ENCODE data around the gene TIAM2. TPM values are rescaled to one million over a fixed set of nuclear protein-coding genes. Genes with fewer than 3 reads are reported as not detected.

TIAM2 gene
- total and polyA plus RNA-seq, 12 donors = 4.3 to 22.5 (median 11.8) TPM

DNA sequence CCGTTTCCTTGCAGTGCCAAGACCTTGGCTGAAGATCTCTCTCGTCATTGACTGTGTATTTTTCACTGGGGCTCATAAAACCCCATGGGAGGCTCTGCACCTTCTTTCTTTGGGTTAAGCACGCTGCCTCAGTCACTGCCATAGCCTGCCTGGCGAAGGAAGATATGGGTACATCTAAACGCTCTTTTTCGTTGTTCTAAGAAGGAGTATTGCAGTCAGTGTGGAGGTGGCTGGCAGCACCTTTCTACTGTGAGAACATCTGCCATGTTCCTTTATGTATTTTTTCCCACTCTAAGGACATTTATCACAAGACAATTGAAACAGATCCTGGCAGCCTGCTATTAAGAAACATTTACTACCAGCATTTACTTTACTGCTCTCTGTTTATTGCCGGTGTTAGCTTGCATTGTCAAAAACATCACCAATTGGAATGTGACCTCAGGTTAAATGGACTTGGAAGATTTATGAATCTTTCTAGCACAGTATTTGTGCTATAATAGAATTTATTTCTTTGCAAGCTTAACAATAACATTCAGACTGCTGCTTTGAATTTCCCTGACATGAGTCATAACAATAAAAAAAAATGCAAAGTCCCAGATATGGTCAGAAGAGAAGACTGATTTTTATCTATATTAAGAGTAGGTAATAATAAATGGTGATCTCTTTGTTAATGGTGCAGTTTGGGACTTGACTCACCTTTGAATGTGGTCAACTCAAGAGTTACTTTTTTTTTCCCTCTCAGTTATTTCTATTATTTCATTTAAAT is 206.5 kb downstream of the TIAM2 start:
- no peak overlapping the region for H3K27ac ChIP-seq
- no peak overlapping the region for H3K4me3 ChIP-seq
- H3K9me3 ChIP-seq = peaks cover 0 to 5% (median 0%) of the 10 kb centered on the region in 11 donors
- TF ChIP-seq, protein P1, sequence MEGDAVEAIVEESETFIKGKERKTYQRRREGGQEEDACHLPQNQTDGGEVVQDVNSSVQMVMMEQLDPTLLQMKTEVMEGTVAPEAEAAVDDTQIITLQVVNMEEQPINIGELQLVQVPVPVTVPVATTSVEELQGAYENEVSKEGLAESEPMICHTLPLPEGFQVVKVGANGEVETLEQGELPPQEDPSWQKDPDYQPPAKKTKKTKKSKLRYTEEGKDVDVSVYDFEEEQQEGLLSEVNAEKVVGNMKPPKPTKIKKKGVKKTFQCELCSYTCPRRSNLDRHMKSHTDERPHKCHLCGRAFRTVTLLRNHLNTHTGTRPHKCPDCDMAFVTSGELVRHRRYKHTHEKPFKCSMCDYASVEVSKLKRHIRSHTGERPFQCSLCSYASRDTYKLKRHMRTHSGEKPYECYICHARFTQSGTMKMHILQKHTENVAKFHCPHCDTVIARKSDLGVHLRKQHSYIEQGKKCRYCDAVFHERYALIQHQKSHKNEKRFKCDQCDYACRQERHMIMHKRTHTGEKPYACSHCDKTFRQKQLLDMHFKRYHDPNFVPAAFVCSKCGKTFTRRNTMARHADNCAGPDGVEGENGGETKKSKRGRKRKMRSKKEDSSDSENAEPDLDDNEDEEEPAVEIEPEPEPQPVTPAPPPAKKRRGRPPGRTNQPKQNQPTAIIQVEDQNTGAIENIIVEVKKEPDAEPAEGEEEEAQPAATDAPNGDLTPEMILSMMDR (IDR thresholded peaks at IDR 0.05) = no peak
- intact Hi-C loops (cut with DNase I) = loop anchor here in 1 of 10 donors (5.0 kb wide), 1 partner anchor 46 kb away; no protein-coding TSS in a partner anchor
- no peaks in the 10 kb centered on the region for H3K36me3 ChIP-seq
- 86 to 90% methylated on average over 7 of the region's 7 CpGs for WGBS, 2 donors
- DNase-seq (no peak), ATAC-seq (no peak)
- peaks cover 0 to 8% (median 0%) of the 10 kb centered on the region in 9 donors for H3K4me1 ChIP-seq
- no peaks in the 10 kb centered on the region for H3K27me3 ChIP-seq

DNA sequence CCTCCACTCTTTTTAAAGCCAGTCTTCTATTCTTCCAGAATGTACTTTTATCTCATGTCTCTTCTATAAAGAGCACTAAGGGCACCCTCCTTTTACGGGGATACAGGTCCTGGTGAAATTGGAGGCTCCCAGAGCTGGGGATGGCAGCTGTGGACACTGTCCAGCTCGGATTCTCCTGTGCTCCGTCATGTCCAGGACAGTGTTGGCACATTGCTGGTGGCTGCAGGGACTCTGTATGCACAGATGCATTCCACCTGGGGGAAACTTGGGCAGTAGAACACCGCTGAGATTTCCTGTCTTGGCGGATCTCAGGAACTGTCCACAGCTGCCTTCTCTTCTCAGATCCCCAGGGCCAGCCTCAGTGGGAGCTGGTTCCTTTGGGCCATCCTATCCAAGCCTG is 212.1 kb downstream of the TIAM2 start:
- Histone ChIP-seq H3K36me3 (peaks cover 0 to 12% (median 0%) of the 10 kb centered on the region in 9 donors), H3K9me3 (peaks cover 0 to 4% (median 0%) of the 10 kb centered on the region in 11 donors), H3K27ac (no peak overlapping the region), H3K4me1 (no peaks in the 10 kb centered on the region), H3K27me3 (no peaks in the 10 kb centered on the region), H3K4me3 (no peak overlapping the region)
- intact Hi-C loops (cut with DNase I) = no loop called here
- TF ChIP-seq, protein P1 (IDR thresholded peaks at IDR 0.05) = no peak
- DNase-seq (no peak), ATAC-seq (no peak)
- WGBS, 2 donors = 72 to 82% methylated on average over 5 of the region's 5 CpGs

DNA sequence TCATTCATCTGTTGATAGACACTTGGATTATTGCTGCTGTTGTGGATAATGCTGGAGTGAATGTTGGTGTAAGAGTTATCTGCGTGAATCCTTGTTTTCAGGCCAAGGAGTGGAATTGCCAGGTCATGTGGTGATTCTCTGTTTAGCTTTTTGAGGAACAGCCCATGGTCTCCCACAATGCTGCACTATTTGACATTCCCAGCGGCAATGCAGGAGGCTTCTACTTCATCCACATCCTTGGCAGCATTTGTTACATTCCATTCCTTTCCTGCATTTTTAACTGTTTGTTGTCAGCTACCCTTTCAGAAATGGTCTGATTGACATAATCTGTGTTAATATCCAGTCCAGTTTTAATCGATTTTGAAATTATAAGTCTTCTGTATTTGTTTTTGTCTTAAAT is 217.0 kb downstream of the TIAM2 start:
- 70 to 74% methylated on average over 3 of the region's 3 CpGs for WGBS, 2 donors
- ATAC-seq = no peak
- TF ChIP-seq, protein P1 (IDR thresholded peaks at IDR 0.05) = no peak
- DNase-seq = no peak
- H3K27ac ChIP-seq = no peak overlapping the region
- H3K4me3 ChIP-seq = no peak overlapping the region
- intact Hi-C loops (cut with DNase I) = no loop called here
- H3K4me1 ChIP-seq = no peaks in the 10 kb centered on the region
- H3K9me3 ChIP-seq = peaks cover 0 to 4% (median 0%) of the 10 kb centered on the region in 11 donors
- H3K27me3 ChIP-seq = no peaks in the 10 kb centered on the region
- H3K36me3 ChIP-seq = peaks cover 0 to 12% (median 0%) of the 10 kb centered on the region in 9 donors

DNA sequence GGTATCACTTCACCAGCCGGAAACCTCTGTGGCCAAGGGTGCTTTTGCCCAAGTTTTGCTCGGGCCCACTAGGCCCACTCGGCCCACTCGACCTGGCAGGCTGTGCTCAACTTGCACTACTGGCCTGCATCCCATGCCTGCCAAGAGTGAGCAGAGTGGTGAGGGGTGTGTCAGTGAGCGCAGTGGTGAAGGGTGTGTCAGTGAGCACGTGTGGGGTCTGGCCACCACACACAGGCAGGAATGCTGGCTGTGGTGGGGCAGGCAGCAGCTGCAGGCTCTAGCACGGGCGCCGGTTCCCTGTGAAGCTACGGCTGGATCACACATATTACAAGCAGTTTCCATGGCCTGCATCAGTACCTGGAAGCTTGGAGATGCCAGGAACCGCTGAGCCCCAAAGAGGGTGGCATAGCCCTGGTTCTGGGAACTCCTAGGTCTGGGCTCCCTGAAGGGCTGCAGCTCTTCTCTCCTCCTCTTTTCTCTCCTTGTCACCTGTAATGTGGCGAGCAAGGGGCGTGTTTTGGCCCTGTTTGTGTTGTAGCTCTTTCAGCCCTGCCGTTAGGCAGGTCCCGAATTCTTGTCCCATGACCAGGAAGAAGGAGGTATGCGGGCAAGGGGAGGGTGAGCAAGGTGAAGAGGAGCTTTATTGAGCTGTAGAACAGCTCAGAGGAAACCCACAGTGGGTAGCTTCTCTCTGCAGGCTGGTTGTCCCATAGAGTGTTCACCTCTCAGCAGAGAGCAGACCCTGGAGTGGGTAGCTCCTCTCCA is 217.7 kb downstream of the TIAM2 start:
- ATAC-seq (no peak), DNase-seq (no peak)
- no peak overlapping the region for H3K4me3 ChIP-seq
- TF ChIP-seq, protein P1 (IDR thresholded peaks at IDR 0.05) = no peak
- H3K27ac ChIP-seq = no peak overlapping the region
- 93 to 94% methylated on average over 16 of the region's 16 CpGs for WGBS, 2 donors
- H3K9me3 ChIP-seq = peaks cover 0 to 4% (median 0%) of the 10 kb centered on the region in 11 donors
- intact Hi-C loops (cut with DNase I) = no loop called here
- H3K27me3 ChIP-seq = no peaks in the 10 kb centered on the region
- peaks cover 0 to 12% (median 0%) of the 10 kb centered on the region in 9 donors for H3K36me3 ChIP-seq
- H3K4me1 ChIP-seq = no peaks in the 10 kb centered on the region
